Peyer's patch (tissue), 4 donors: Measurements from ENCODE around the gene ZMIZ1. TPM values are rescaled to one million over a fixed set of nuclear protein-coding genes. Genes with fewer than 3 reads are reported as not detected.

Experiments
- DNase-seq, 3 donors: peaks; one replicate each; pipeline ENCODE4 v3.0.0-alpha.2; 2017 to 2019
- H3K27ac ChIP-seq, 4 donors: fragments of 200-600 bp; sonication (generic); one replicate each; pipeline ENCODE4 v1.5.1; 2016 to 2019
- H3K27me3 ChIP-seq, 2 donors: fragments of 200-600 bp; sonication (generic); one replicate each; pipeline ENCODE4 v1.5.1; 2019
- H3K36me3 ChIP-seq, 3 donors: fragments of 200-600 bp; sonication (generic); one replicate each; pipeline ENCODE4 v1.5.1; 2016 to 2019
- H3K4me1 ChIP-seq, 4 donors: fragments of 200-600 bp; sonication (generic); one replicate each; pipeline ENCODE4 v1.5.1; 2016 to 2019
- H3K4me3 ChIP-seq, 4 donors: fragments of 200-600 bp; sonication (generic); 1 replicate in 3 of 4; 2 replicates in 1 of 4; pipeline ENCODE4 v1.5.1; 2016 to 2019; ENCODE audit warnings: mild to moderate bottlenecking in 1 of 4
- H3K9me3 ChIP-seq, 4 donors: fragments of 200-600 bp; sonication (generic); one replicate each; pipeline ENCODE4 v1.5.1; 2016 to 2019; ENCODE audit warnings: mild to moderate bottlenecking in 1 of 4
- POLR2A ChIP-seq, 2 donors: fragments of 450-650 bp; IDR thresholded peaks; one replicate each; pipeline ENCODE4 v1.5.1; 2017; ENCODE audit warnings: antibody characterized with exemption in 2 of 2, mild to moderate bottlenecking in 2 of 2, moderate library complexity in 2 of 2
- total RNA-seq, 4 donors: library from RNA; depleted of rRNA; stranded (reverse); fragments of >200 nt; gene quantifications; one replicate each; pipeline ENCODE4 v1.1.0, GENCODE V29; 2016
- TF ChIP-seq, protein P1 (sequence below), 6 experiments: fragments of 450-650 bp in 4 of 6; fragments of 200-600 bp in 2 of 6; sonication (generic) in 1 of 6; IDR thresholded peaks; one replicate each; pipeline ENCODE4 v1.5.1; 2017 to 2019; ENCODE audit warnings: antibody characterized with exemption in 6 of 6, mild to moderate bottlenecking in 3 of 6, moderate library complexity in 1 of 6

The ZMIZ1 gene
- total RNA-seq, 4 donors from 2014 or later = 40.4 to 86.7 (median 73.2) TPM

DNA sequence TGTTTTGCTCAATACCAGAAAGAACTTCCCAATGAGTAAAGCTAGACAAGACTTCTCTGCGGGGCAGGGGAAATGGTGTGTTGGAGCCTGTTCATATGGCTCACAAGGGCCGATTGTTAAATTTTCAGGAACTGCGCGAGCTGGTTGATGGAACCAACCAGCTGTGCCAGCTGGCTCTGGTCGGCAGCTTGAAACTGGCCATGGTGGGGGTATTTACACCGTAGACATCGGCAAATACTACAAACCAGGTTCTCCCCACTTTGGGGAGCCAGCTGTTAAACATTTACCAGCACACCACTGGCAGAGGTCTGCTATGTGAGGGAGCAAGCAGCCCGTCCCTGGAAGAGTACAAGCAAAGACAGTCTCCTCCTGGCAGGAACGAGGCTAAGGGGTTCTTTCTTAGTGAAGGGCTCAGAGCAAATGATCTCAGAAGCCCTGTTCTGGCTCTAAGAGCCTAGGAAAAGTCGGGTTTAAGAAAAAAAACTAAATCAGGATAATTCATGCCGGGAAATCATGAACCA lies 8.8 kb upstream of the ZMIZ1 start:
- TF ChIP-seq, protein P1, sequence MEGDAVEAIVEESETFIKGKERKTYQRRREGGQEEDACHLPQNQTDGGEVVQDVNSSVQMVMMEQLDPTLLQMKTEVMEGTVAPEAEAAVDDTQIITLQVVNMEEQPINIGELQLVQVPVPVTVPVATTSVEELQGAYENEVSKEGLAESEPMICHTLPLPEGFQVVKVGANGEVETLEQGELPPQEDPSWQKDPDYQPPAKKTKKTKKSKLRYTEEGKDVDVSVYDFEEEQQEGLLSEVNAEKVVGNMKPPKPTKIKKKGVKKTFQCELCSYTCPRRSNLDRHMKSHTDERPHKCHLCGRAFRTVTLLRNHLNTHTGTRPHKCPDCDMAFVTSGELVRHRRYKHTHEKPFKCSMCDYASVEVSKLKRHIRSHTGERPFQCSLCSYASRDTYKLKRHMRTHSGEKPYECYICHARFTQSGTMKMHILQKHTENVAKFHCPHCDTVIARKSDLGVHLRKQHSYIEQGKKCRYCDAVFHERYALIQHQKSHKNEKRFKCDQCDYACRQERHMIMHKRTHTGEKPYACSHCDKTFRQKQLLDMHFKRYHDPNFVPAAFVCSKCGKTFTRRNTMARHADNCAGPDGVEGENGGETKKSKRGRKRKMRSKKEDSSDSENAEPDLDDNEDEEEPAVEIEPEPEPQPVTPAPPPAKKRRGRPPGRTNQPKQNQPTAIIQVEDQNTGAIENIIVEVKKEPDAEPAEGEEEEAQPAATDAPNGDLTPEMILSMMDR (IDR thresholded peaks at IDR 0.05) = no peak
- no peak for TF ChIP-seq POLR2A (IDR thresholded peaks at IDR 0.05)

DNA sequence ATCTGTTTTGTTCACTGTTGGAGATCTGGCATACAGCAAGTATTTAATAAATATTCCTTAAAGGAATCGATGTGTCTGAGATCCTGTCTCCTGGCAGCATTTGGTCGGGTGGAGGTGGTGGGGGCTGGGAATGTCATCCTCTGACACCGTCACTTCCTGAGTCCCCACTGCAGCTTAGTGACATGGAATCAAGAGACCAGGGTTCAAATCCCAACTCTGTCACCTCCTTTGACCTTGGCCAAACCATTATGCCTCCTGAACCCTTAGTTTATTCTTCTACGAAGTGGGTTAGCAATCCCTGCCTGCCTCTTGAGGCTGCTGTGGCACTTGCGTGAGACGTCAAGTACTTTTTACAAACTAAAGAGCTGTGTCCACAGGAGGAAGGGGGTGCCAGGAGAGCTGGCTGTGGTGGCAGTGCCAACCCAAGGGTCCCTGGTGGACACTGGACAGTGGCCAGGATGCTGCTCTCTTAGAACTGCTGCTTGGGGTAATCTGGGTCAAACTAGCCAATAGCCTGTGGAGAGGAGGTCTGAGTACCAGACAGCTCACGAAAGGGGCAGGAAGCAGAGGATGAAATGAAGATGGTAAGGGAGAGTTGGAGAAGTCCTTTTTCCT lies 8.0 kb upstream of the ZMIZ1 start:
- no peaks in the 10 kb centered on the region for H3K36me3 ChIP-seq
- H3K4me3 ChIP-seq = no peak overlapping the region
- no peaks in the 10 kb centered on the region for H3K9me3 ChIP-seq
- DNase-seq = peak in 2 of 3 donors; percentile 9 to 34
- TF ChIP-seq, protein P1 (IDR thresholded peaks at IDR 0.05) = no peak
- no peak for TF ChIP-seq POLR2A (IDR thresholded peaks at IDR 0.05)
- no peak overlapping the region for H3K27ac ChIP-seq
- peaks cover 0 to 62% (median 7%) of the 10 kb centered on the region in 4 donors for H3K4me1 ChIP-seq
- no peaks in the 10 kb centered on the region for H3K27me3 ChIP-seq

More for the DNA sequence above, 8.8 kb upstream of the ZMIZ1 start:
- Histone ChIP-seq H3K4me3 (no peak overlapping the region), H3K4me1 (peaks cover 0 to 66% (median 7%) of the 10 kb centered on the region in 4 donors), H3K36me3 (no peaks in the 10 kb centered on the region), H3K27me3 (no peaks in the 10 kb centered on the region), H3K9me3 (no peaks in the 10 kb centered on the region), H3K27ac (peak overlapping the region in 3 of 4 donors; percentile 12 to 77 (median 51))
- peak in 2 of 3 donors; percentile 44 to 55 for DNase-seq

DNA sequence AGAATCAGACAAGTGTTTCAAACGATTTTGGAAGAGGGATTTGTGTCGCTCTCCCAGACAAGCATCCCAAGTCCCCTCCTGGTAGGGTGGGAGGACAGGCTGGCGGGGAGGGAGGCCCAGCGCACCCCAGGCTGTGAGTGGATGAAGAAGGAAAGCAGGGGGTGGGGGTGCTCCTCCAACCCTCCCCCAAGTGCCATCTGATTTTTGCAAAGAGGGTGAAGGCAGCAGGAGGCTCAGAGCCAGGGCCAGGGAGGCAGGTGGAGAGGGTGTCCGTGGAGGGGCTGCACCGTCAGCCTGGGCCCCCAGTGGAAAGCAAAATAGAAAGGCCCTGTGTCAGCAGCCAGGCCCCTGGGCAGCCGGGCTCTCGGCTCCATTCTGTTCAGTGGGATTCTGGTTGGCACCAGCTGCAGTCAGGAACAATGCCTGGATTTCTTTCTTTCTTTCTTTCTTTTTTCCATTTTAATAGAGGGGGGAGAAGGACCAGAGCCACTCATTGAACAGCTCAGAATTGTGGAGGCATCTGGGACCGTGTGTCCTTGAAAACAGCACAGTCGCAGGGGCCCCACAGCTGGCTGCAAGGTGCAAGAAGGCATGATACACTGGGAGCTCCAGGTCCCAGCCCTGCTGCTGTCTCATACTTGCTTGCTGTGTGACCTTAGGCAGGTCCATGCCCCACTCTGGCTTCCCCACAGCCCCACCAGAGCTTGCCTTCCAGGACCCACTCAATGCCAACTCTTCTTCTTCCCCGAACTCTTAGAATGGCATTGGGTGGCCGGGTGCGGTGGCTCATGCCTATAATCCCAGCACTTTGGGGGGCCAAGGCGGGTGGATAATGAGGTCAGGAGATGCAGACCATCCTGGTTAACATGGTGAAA lies 7.1 kb upstream of the ZMIZ1 start:
- Histone ChIP-seq H3K9me3 (no peaks in the 10 kb centered on the region), H3K4me1 (peaks cover 0 to 59% (median 8%) of the 10 kb centered on the region in 4 donors), H3K36me3 (no peaks in the 10 kb centered on the region), H3K4me3 (no peak overlapping the region), H3K27me3 (no peaks in the 10 kb centered on the region), H3K27ac (no peak overlapping the region)
- peak in 2 of 3 donors; percentile 37 to 39 for DNase-seq
- no peak for TF ChIP-seq POLR2A (IDR thresholded peaks at IDR 0.05)
- TF ChIP-seq, protein P1 (IDR thresholded peaks at IDR 0.05) = no peak

DNA sequence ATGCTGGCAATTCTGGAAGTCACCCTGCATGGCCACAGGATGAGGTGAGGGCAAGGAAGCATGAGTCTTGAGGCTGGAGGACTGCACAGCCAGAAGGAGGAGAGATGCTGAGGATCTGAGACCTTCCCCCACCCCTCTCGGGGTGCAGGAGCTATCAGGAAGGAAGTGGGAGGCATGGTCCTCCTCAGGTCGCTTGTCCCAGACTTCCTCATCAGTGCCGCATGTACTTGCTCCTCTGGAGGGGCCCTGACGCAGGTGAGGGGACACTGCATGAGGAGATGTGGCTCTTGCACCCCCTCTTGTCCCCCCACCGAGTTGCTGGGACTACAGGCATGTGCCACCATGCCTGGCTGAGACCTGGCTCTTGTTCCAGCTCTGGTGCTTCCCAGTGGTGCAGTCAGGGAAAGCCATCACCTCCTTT lies 5.7 kb upstream of the ZMIZ1 start:
- Histone ChIP-seq H3K9me3 (no peaks in the 10 kb centered on the region), H3K36me3 (no peaks in the 10 kb centered on the region), H3K4me1 (peaks cover 2 to 54% (median 8%) of the 10 kb centered on the region in 4 donors), H3K27ac (no peak overlapping the region), H3K27me3 (no peaks in the 10 kb centered on the region), H3K4me3 (no peak overlapping the region)
- DNase-seq = peak in 2 of 3 donors; percentile 36 to 38
- TF ChIP-seq, protein P1 (IDR thresholded peaks at IDR 0.05) = no peak
- TF ChIP-seq POLR2A (IDR thresholded peaks at IDR 0.05) = no peak

DNA sequence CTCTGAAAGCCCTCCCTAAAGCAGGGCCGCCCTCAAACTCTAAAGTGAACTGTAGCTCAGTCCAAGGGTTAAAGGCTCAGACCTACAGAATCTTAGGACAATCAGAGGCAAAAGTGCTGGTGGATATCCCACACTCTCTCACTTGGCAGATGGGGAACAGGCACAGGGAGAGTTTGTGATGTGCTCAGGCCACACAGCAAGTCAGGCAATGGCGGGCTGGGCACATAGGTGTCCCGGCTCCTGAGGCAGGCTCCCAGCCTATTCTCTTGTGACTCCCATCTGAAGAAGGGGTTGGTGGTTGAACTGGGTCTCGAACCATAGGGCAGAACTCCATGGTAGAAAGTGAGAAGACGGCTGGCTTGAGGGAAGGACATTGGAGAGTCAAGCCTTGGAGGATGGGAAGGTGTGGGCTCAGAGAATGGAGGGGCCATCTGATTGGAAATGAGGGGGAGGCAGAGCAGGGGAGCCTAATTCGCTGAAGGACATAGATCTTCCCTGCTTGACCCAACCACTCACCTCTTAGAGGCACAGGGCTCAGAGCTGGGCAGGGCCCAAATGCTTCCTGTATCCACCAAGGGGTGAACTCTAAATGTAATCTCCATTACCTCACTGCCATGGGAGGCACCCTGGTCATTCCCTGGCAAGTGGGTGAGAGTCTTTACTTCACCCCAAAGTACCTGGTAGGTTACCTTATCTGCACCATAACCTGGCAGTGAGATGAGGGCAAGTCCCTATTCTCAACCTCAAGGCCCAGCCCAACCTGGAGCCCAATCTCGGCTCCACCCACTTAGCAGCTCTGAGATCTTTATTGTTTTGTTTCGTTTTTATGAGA lies 4.9 kb upstream of the ZMIZ1 start:
- Histone ChIP-seq H3K36me3 (no peaks in the 10 kb centered on the region), H3K9me3 (no peaks in the 10 kb centered on the region), H3K4me1 (peaks cover 6 to 50% (median 8%) of the 10 kb centered on the region in 4 donors), H3K4me3 (no peak overlapping the region), H3K27me3 (no peaks in the 10 kb centered on the region), H3K27ac (no peak overlapping the region)
- peak in 2 of 3 donors; percentile 48 to 51 for DNase-seq
- TF ChIP-seq, protein P1 (IDR thresholded peaks at IDR 0.05) = no peak
- no peak for TF ChIP-seq POLR2A (IDR thresholded peaks at IDR 0.05)
